Activated CD4-positive, CD25-positive, alpha-beta regulatory T cell treated with anti-CD3 and anti-CD28 coated beads, Interleukin-2, amount 50 U/mL, for 16 hours (primary cell): ENCODE measurements around the gene EIF5.

Experiments
- DNase-seq: peaks from one replicate; pipeline ENCODE4 v3.0.0-alpha.2; 2020; ENCODE audit warnings: low read depth, low spot score

EIF5 gene

GRCh38 chr14:103370087-103370486 lies 36.0 kb downstream of the EIF5 start:
- no peak for DNase-seq

GRCh38 chr14:103372017-103372416 lies 38.0 kb downstream of the EIF5 start:
- no peak for DNase-seq

- DNase-seq = no peak
Observed at GRCh38 chr14:103372552-103373304, 38.7 kb downstream of the EIF5 start.

GRCh38 chr14:103374121-103374520 lies 40.1 kb downstream of the EIF5 start:
- DNase-seq = no peak

- DNase-seq = no peak
Observed at GRCh38 chr14:103377522-103378037, 43.5 kb downstream of the EIF5 start.

GRCh38 chr14:103378038-103378854 lies 44.2 kb downstream of the EIF5 start:
- no peak for DNase-seq

- no peak for DNase-seq
Observed at GRCh38 chr14:103380719-103381377, 46.8 kb downstream of the EIF5 start.

GRCh38 chr14:103382376-103382775 lies 48.3 kb downstream of the EIF5 start:
- DNase-seq = no peak

- DNase-seq = no peak
Observed at GRCh38 chr14:103384450-103385151, 50.6 kb downstream of the EIF5 start.

- peak; percentile 94 for DNase-seq
Observed at GRCh38 chr14:103385152-103385928, 51.3 kb downstream of the EIF5 start, which contains the start of gene MARK3. Gene MARK3, plus strand, starts transcription at chr14:103385415. Its CDS starts 615 bp downstream, at chr14:103386030.

- no peak for DNase-seq
Observed at GRCh38 chr14:103385929-103386712, 52.1 kb downstream of the EIF5 start.

- DNase-seq = no peak
Observed at GRCh38 chr14:103386713-103387329, 52.8 kb downstream of the EIF5 start.

- no peak for DNase-seq
Observed at GRCh38 chr14:103388664-103389063, 54.6 kb downstream of the EIF5 start.

- no peak for DNase-seq
Observed at GRCh38 chr14:103390605-103391004, 56.6 kb downstream of the EIF5 start.

GRCh38 chr14:103391048-103391447 lies 57.0 kb downstream of the EIF5 start:
- DNase-seq = no peak

GRCh38 chr14:103392106-103392505 lies 58.1 kb downstream of the EIF5 start:
- no peak for DNase-seq

GRCh38 chr14:103392572-103392971 lies 58.5 kb downstream of the EIF5 start:
- DNase-seq = no peak

- DNase-seq = no peak
Observed at GRCh38 chr14:103393070-103393469, 59.0 kb downstream of the EIF5 start.
